NCI-H1048 (cell line): ENCODE data around the gene INKA1.

Experiments used
- DNase-seq: peaks from one replicate; lab custom pipeline; 2025; lab: John Stamatoyannopoulos, UW

The INKA1 gene

DNA sequence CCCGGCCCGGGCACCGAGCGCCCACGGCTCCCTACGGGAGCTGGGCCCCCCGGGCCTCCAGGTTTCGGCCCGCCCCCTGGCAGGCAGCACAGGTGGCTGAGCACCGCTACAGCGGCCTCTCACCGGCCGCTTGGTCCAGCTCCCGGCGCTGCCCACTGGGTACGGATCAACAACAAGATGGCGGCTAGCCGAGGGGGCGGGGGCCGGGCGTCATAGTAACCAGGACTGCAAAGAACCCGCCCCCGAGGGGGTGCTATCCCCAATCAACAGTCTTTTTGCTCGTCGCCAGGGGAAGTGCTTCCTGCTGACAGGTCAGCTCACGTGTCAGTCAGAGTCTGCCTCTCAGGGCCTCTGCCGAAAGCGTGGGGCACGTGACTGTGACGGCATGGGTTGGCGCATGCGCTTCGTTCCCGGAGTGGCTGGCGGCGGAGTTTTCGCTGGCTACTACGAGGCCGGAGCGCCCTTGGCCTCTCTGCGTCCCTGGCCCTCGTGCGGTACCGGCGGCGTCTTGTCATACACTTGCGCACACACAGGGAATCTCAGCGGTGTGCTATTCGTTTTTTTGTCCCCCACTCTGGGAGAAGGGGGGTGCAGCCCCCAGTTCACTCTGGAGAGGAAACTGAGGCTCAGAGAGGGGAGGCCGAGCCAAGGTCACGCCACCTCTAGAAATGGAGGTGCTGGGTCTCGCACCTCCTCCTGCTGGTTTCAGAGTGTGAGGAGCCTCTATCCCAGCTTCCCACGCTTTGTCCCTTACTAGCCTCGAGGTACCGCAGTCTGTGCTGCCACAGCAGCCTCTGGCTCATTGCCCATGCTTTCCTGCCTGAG is 16.5 kb upstream of the INKA1 start, which contains the start of gene IP6K1:
Gene IP6K1 (minus strand): TSS at position 186 of the 825 bp plus-strand sequence. CDS start 38,502 bp downstream, outside the sequence.
- peak; percentile 98 for DNase-seq

DNA sequence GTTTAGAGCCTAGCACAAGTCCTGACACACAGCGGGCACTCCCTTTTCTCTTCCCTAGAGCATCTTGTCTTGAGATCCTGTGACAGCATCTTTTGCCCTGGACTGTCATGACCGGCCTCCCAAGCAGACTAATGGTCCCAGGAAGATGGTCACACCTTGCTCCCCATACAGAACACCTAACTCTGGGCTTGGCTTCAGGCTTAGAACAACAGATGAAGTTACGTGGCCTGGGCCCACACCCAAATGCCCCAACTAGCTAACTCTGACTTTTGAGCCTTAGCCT is 15.9 kb upstream of the INKA1 start:
- no peak for DNase-seq

- DNase-seq = no peak
These were observed 15.5 kb upstream of the INKA1 start for GRCh38 chr3:49787536-49787935.

DNA sequence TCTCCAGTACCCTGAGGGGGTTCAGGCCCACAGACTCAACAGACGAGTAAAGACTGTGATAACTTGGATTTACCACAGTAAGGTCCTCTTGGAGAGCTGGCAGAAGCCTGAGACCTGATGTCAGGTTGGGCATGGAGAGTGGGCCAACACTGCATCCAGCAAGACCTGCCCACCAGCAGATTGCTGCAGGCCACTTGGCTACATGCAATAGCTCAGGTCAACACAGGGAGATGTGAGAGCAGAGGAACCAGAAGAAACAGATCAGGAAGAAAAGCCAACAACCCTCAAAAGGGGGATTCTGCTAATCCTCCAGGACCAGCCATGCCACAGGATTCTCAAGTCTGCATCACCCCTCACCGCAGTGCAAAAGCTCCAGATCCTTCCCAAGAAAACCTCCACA is 15.0 kb upstream of the INKA1 start:
- DNase-seq = no peak

DNA sequence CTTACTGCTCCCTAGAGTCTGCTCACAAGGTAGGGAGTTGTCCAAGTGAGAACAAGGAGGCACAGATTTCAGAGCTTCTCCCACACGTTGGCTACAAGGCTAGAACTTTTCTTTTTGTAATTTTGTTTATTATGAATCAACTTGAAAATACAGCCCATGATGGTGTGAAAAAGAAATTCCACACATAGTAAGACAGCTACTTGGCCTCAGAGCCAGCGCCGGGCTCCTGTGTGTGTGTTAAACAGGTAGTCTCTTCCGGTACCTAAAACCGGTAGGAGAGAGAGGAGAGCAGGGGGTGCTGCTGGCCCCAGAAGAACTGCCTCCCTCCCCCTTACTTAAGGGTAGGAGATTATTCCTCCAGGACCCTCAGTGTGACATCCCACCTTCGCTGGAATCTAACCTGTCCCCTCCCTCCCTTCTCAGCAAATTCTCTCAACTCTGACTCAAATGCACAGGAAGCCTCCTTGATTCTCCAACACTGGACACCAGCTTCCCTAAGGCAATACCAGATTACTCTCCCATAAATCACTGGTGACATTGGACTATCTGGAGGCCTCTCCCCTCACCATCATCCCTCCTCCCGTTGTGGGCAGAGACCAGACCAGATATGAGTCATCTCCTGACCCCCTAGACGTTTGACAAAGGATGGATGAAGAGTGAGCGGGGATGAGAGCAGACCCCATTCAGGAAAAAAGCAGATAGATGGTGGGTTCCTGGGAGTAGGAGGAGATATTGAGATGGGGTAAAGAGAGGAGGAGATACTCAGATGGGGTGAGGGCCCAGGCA is 12.2 kb upstream of the INKA1 start:
- no peak for DNase-seq

DNA sequence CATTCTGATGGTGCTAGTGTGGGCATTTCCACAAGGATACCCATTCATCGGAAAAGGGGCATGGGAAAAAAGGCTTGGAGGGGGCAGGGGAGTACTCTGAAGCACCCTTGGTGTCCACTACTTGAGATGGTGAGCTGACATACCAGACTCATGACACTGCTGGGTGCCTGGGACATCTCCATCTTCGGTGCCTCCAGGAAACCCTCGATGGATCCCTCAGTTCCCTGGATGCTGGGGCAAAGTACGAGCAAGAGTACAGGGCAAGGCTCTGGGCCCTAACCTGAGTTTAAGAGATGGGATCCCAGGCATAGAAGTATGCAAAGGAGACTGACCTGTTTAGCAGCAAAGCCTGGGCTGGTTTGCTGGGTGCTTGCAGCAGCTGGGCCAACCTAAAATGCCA is 11.5 kb upstream of the INKA1 start:
- DNase-seq = no peak

DNA sequence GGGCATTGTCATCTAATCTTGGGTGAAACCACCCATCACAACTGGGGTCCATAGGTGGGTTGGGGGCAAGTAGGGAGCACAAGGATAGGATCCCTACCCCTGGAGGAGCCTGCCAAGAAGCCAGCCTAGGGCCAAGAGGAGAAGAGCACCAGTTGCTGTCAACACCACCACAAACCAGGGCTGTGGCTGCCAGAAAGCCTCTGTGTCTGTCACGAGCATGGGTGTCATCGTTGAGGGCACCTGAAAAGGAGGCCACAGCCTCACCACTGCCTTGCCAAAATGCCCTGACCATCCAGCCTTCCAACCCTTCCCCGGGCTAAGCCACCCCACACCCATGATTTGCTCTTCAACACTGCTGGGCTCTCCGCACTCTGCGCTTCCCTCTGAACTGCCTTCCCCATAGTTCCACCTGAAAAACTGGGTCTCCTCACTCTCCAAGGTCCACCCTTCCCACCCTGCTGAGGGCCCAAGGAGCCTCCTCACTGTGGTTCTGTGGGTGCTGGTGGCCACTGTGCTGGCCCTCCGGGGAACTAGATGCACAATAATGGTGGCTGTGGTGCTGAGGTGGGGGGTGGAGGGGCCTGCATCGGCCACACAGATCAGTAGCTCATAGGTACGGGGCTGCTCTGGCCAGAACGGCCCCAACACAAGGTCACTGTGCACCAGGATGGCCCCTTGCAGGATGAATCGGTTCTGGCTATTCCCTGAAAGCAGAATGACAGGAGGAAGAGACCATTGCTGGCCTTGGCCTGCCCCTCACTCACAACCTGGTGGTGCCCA is 10.5 kb upstream of the INKA1 start:
- DNase-seq = no peak

DNA sequence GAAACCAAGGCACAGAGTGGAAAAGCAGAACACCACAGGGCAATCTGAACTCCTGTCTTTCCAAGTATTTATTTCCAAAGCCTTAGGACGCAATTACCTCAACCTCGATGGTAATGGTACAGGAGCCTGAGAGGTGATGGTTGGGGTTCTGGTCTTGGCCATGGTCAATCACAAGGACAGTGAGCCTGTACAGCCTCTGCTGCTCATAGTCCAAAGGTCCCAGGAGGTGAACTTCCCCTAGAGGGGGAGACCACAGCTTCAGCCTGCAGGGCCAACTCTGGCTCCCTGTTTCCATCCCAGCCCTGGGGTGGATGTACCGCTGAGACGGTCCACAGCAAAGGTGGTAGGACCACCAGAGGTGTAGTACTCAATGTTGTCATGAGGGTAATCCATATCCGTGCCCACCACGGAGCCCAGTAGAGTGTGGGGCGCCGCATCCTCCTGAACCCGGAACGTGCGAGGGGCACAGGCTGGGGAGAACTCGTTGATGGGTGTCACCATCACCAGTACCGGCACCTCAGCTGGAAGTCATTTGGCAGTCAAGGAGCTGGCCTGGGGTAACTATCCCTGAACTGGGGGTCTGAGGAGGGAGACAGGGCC is 9.5 kb upstream of the INKA1 start:
- no peak for DNase-seq

- DNase-seq = no peak
These were observed 8.6 kb upstream of the INKA1 start for GRCh38 chr3:49794431-49794830.

DNA sequence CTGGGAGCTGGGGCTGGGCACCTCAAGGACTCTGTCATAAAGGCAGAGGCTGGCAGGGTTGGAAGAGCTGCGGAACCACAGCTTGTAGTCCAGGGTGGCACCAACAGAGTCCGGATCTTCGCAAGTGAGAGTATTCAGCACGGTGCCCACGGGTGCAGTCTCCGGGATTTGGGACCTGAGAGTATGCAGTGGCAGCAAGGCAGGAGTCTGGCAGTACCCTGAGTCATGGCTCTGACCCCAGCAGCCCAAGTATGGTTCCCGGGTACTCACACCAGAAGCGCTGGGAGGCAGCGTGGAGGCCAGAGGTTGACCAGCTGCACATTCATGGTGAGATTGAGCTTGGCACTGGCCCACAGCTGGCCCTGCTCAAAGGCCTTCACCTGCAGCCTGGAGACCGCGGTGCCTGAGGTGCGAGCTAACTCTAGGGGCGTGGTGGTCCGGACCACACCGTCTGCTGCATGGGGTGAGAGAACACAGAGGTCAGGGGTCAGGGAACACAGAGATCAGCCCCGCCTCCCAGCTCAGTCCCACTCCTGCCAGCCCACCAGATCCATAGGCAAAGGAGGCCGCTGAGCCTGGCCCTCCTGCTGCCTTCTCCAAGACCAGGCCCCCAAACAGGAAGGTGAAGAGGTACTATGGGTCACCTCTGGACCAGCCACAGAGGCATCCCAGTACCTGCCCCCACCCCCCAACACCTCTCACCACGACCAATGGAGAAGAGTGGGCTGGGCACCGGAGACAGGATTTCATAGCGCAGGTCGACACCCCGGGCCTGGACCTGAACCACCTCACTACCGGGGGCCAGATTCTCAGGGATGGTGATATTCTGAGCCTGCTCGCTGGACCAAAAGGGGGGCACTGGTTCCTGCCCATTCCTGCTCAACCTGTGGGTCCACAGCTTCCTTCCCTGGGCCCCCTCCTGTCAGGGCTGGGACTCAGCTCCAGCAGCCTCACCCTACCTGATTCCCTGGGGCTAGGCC is 7.8 kb upstream of the INKA1 start:
- no peak for DNase-seq

DNA sequence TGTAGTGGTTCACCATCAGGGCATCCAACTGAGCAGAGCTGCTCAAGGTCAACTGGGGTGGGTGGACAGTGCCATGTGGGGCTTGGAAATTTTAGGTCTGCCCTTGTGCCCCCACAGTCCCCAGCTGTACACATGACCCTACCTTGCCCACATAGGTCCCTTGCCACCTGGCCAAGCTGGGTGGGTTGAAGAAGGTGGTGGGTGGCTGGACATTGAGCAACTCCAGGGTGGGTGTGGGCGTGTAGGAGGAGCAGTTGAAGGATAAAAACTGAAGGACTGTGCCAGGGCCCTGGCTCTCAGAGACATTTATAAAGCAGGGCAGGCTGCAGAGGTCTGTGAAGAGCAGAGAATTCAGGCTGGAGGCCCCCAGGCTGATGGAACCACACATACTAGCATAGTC is 4.0 kb upstream of the INKA1 start:
- DNase-seq = no peak

DNA sequence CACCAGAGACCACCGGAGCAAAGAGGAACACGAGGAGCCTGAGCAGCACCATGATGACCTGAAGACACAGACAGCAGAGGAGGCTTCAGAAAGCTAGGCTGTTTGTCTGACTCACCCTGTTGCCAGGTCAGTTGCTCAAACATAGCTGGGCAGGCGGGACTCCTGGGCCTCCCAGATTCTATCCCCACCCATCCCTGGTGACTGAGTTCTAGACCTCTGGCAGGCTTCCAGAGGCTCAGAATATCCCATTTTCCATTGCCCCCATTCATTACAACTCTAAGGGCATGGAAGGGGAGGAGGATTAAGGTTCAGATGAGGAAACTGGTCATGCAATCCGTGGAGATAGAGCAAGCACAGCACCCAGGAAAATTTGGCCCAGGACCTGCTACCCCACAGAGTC is 3.3 kb upstream of the INKA1 start, which contains the start of gene CDHR4:
Gene CDHR4 (minus strand): TSS at position 113 of the 400 bp plus-strand sequence. CDS start 61 bp downstream, at position 52.
- no peak for DNase-seq

- no peak for DNase-seq
These were observed 1.9 kb upstream of the INKA1 start for GRCh38 chr3:49801160-49801559.

DNA sequence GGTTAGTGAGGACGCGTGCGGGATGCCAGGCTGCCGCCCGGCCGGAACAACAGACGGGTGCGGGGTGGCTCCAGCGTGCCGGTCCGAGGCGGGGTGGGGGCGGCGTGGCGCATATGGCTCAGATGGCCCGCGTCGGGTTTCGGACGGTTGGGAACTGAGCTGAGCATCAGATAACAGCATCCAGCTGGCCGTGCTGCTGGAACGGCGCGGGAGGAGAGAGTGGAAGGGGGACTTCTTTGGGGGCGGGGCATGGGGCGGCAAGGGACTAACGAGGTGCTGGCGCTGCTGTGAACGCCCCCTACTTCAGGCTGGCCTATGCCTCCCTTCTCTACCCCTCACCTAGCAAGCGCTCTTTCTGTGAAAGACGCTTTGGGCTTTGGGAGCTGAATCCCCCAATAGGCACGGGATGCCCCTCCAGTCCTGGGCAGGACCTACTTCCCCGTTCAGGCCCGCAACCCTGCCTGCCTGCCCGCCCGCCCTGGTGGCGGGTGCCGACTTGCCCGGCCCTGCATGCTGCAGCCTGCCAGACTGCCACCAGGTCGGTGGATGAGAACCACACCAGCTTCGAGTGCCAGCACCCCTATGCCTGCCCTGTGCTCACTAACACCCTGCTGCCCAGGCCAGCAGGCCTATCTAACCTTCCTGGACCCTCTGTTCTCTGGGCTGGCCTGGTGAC is 542 bp downstream of the INKA1 start:
- DNase-seq = no peak

DNA sequence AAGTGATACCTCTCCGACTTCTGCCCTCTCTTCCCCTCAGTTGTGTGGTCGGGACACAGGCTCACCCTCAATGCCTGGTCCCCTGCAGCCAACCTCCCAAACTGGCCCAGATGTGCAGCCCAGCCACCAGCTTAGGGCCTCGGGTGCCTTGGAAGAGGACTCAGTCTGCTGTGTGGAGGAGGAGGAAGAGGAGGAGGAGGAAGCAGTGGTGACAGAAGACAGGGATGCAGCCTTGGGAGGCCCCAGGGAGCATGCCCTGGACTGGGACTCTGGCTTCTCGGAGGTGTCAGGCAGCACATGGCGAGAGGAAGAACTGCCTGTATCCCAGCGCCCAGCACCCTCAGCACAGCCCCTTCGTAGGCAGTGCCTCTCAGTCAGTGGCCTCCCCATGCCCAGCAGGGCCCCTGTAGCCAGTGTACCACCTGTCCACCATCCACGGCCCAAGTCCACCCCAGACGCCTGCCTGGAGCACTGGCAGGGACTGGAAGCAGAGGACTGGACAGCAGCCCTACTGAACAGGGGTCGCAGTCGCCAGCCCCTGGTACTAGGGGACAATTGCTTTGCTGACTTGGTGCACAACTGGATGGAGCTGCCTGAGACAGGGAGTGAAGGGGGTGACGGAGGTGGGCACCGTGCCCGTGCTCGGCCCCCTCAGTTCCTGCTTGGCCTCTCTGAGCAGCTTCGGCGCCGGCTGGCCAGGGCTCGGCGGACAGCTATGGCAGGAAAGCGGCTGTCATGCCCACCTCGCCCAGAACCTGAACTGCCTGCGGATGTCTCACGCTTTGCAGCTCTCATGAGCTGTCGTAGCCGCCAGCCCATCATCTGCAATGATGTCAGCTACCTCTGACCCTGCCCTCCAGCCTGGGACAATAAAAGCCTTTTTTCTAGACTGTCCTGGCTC is 1.3 kb downstream of the INKA1 start:
- no peak for DNase-seq

GRCh38 chr3:49805367-49805782 is 2.3 kb downstream of the INKA1 start:
- DNase-seq = no peak

- no peak for DNase-seq
These were observed 3.0 kb downstream of the INKA1 start for GRCh38 chr3:49805897-49806701.

GRCh38 chr3:49806850-49807249 is 3.8 kb downstream of the INKA1 start:
- no peak for DNase-seq
